8988T (cell line): ENCODE measurements around the gene SPATA3.
"Not testable (repeated sequence)": the region's sequence is repeated elsewhere in the genome, so short reads cannot be mapped to it uniquely, and the experiment has no call there.

Experiments used
- DNase-seq: peaks from one replicate; pipeline ENCODE4 v3.0.0; 2011

Gene SPATA3

DNA sequence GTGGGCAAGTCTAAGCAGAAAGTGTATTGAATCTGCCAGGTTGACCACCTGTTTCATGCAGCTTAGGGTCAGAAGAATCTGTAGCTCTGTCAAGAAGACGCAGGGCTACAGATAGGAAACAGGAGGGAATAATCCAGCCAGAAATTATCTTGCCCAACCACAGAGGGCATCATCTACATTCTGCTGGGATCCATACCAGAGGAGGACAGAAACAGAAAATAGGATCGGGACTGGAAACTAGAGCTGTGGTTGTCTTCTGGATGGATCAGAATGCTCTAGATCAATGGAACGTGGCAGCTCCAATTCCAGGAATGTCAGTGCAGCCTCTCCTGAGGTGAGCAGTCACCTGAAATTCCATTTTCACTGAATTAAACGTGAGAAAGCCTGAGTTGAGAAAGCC lies 3.6 kb downstream of the SPATA3 start:
- DNase-seq: no peak

- DNase-seq: peak; percentile 53
Measured at GRCh38 chr2:231000211-231000904, 4.4 kb downstream of the SPATA3 start.

- no peak for DNase-seq
Measured at GRCh38 chr2:231001036-231001435, 5.1 kb downstream of the SPATA3 start.

DNA sequence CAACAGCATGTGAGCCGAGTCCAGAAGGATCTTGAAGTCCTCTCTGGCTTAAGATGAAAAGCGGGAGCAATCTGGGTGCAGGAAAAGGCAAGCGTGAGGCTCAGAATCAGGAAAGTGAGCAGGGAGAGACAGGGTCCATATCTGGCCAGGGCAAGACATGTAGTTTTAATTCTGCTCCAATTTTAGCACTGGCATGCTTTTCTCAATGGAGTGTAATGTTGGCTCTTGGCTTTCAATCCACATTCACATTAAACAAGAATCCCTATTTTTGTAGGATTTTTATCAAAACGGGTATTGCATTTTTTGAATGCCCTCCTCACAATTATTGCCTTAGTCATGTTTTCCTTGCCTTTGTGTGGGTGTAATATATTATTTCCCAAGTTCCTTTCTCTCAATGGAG lies 6.0 kb downstream of the SPATA3 start:
- no peak for DNase-seq

- DNase-seq: no peak
Measured at GRCh38 chr2:231002641-231003040, 6.7 kb downstream of the SPATA3 start.

DNA sequence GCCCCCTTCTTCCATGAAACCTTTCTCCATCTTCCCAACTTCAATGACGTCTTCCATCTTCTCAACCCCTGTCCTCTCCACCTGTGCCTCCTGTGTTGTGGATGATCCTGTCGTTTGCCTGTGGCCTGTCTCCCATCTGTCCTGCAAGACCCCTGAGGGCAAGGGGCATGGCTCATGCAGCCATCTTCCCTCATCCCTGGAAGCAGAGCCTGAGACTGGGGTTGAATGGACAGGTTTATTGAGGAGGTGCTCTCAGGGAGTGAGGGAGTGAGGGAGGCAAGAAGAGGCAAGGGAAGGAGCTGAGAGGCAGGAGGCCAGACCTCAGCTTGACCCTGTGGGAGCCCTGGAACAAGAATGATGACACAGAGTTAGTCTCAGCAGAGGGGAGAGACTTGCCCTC lies 7.3 kb downstream of the SPATA3 start:
- DNase-seq: no peak

DNA sequence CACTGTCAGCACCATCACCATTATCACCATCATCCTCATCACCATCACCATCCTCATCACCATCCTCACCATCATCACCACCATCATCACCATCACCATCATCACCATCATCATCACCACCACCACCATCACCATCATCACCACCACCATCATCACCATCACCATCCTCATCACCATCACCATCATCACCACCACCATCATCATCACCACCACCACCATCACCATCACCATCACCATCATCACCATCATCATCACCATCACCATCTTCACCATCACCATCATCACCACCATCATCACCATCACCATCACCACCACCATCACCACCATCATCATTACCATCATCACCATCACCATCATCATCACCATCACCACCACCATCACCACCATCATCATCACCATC lies 9.0 kb downstream of the SPATA3 start:
- DNase-seq: not testable (repeated sequence)

DNA sequence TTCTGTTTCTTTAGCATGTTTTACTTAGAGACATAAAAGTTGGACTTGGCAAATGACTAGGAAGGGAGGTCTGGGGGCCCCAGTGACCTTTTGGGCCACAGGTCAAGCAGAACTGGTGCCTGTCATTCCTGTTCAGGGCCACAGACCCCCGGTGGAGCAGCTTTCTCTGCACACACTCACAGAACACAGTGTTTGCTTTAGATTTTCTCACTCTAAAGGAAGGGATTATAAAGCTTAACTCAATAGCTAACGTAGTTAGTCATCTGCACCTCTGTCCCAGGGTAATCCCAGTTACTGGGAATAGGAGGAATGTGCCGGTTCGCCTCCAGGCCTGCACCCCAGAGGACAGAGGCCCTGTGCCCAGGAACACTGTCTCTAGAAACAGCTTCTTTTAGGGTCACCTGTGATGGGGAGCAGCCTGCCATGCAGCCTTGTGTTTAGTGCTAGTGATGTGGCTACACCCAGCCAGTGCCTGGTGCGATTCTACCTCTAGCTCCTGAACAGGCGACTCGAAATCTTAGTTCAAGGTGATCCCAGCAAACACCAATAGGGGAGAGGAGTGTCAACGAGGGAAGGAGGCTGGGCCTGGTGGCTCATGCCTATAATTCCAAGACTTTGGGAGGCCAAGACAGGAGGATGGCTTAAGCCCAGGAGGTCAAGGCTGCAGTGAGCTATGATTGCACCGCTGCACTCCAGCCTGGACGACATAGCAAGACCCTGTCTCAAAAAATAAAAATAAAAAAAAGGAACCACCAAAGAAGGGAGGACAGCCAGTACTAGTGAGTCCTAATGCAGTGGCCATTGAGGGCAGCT lies 11.6 kb downstream of the SPATA3 start:
- DNase-seq: no peak

- DNase-seq: no peak
Measured at GRCh38 chr2:231008131-231008530, 12.2 kb downstream of the SPATA3 start.

DNA sequence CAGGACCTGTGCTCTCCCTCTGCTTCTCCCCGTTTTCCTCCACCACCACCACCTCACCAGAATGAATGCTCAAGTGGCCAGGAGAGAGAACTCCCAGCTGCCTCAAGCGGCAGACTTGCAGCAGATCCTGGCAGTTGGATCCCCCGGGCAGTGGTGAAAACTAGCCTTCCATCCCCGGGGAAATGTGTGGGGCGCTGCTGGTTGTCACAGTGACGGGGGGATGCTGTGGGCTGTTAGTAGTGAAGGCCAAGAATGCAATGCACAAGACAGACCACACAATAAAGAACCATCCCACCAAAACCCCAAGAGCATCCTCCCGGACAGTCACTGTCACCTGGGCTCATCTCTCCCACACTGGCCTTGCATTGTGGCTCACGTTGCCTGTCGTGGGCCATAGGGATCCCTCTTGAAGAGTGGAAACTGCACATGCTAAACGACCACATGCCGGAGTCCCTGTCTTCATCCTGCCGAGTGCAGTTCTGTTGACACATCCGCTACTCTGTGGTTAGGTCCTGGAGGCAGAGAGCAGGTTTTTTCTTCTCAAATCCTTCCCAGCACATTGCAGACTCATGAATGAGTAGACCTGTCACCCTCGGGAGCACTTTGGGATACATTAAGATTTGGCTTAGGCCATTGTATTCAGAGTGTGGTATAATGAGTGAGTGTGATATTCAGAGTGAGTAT lies 13.5 kb downstream of the SPATA3 start:
- no peak for DNase-seq

- DNase-seq: no peak
Measured at GRCh38 chr2:231010201-231010730, 14.3 kb downstream of the SPATA3 start.

GRCh38 chr2:231011526-231011925 lies 15.6 kb downstream of the SPATA3 start:
- no peak for DNase-seq

DNA sequence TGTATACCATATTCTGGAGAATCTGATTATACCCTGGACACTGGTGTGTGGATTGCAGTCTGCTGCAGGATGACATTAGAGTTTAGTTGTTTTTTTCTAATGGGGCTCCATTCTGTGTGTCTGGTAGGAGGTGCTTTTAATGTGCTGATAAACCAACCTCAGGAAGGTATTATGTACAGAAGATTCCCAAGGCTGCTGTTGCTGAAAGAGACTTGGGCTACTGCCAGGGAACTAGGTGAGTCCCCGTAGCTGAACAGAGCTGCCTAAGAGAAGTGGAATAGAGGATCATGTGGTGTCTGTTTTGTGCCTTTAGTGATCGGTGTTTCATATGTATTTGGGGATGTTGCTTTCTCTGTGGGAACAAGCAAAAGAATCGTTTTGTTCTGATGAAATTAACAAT lies 16.5 kb downstream of the SPATA3 start:
- DNase-seq: no peak

GRCh38 chr2:231013820-231014219 lies 17.9 kb downstream of the SPATA3 start:
- no peak for DNase-seq

DNA sequence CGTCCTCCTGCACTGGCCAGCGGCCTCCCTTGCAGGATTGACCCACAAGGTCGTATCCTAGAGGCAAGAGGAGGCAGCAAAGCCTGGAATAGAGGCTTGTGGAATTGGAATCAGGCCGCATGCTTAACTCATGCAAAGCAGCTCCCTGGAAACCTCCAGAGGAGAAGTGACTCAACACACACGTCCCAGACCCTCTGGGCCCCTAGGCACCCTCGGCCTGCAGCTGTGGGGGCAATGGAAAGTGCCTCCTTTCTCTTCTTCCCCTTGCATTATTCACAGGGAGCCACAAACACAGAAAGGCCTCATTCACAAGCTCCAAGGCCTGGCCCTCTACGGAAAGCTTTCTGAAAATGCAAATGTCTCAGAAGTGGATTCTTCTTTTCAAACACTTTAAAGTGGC lies 19.6 kb downstream of the SPATA3 start:
- DNase-seq: no peak

DNA sequence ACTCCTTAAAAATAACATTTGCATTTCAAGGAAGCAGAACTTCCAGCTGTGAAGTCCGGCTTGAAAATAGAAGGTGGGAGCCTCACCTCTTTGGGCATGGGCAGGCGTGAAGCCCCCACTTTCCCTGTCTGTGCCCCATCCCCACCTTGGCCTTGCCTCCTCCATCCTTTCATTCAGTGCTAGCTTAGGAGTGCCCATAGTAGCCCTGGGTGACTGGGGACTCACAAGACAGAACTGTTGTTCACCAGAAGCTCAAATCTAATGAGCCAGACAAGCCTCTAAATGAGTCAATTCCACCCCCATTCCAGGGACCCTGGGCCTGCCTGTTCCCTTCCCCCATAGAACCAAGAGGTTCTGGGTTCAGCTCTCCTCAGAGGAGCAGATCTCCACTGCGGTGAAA lies 20.0 kb downstream of the SPATA3 start:
- no peak for DNase-seq

- no peak for DNase-seq
Measured at GRCh38 chr2:231016566-231017230, 20.8 kb downstream of the SPATA3 start.

- no peak for DNase-seq
Measured at GRCh38 chr2:231017231-231017598, 21.3 kb downstream of the SPATA3 start.

- DNase-seq: no peak
Measured at GRCh38 chr2:231018184-231018583, 22.3 kb downstream of the SPATA3 start.

DNA sequence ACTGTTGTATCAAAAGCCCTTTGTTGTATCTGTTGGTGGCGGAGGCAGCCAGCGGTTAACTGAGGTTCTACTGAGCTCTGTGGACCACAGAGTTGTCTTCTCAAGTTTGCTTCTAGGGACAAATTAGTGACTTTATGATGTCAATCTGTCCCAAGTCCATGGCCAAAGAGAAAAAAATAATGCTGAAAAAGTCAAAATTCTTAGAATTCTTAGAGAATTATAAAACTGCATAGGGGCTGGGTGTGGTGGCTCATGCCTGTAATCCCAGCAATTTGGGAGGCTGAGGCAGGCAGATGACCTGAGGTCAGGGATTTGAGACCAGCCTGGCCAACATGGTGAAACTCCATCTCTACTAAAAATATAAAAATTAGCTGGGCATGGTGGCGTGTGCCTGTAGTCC lies 29.1 kb downstream of the SPATA3 start:
- not testable (repeated sequence) for DNase-seq

GRCh38 chr2:231028889-231029288 lies 33.0 kb downstream of the SPATA3 start:
- DNase-seq: no peak

DNA sequence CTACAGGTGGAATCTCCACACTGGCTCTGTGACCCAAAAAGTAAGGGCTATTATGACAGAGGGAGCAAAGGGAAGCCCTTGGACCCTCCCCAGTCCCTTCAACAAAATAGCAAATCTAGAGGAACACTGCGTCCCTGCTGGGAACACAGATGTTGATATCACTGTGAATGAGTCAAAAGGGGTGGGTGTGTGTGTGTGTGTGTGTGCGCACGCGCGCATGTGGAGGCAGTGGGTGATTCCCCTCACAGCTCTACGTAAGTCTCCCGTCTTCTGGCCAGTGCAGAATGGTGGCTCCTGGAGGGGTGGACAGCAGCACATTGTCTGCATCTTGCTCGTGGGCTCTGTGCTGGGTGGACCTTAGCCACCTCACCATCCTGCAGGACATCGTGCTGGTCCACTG lies 33.6 kb downstream of the SPATA3 start:
- no peak for DNase-seq

DNA sequence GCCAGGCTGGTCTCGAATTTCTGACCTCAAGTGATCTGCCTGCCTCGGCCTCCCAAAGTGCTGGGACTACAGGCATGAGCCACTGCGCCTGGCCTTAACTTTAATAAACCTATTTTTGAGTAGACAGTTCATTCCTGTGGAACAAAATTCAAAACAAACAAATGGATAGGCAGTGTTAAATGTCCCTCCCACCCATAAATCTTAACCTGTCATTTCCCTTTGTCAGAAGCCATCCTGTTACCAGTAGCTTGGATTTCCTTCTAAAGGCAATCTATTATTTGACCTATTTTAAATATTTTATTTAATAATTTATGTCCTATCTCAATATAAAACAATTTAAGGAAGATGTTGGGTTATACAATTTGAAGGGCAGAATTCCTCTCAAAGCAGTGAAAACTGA lies 34.8 kb downstream of the SPATA3 start:
- no peak for DNase-seq
